HepG2 (cell line): Measurements from ENCODE around the gene PUS7. TPM values are rescaled to one million over a fixed set of nuclear protein-coding genes. Genes with fewer than 3 reads are reported as not detected.

Experiments
- CREM ChIP-seq, 2 experiments: sonication (generic) in 1 of 2; formaldehyde crosslinking in 1 of 2; IDR thresholded peaks; 2 replicates each; pipeline versions ENCODE4 v1.4.0 to v1.6.1; 2016 to 2020; ENCODE audit warnings: antibody characterized with exemption in 1 of 2, mild to moderate bottlenecking in 1 of 2, missing genetic modification reagents in 1 of 2
- EHMT2 ChIP-seq: fragments of 200-600 bp; sonication (generic); IDR thresholded peaks from 2 replicates; pipeline ENCODE4 v1.7.0; 2017; ENCODE audit warnings: antibody characterized with exemption, low read depth, low read length, borderline replicate concordance
- ETV6 ChIP-seq: sonication (generic); formaldehyde crosslinking; conservative IDR thresholded peaks from 2 replicates; pipeline ENCODE4 v1.4.0; 2020; ENCODE audit warnings: missing genetic modification reagents
- GLI4 ChIP-seq: sonication (generic); formaldehyde crosslinking; IDR thresholded peaks from 2 replicates; pipeline ENCODE4 v1.5.1; 2020; ENCODE audit warnings: missing genetic modification reagents, mild to moderate bottlenecking, moderate library complexity, borderline replicate concordance
- MEIS2 ChIP-seq: sonication (generic); formaldehyde crosslinking; IDR thresholded peaks from 2 replicates; pipeline ENCODE4 v1.9.0; 2021; ENCODE audit warnings: mild to moderate bottlenecking, missing genetic modification reagents
- MIXL1 ChIP-seq: IDR thresholded peaks from 2 replicates; pipeline ENCODE4 v1.6.1; 2016
- NFIC ChIP-seq: IDR thresholded peaks from 2 replicates; pipeline ENCODE4 v1.6.1; 2012; ENCODE audit warnings: mild to moderate bottlenecking, low read length, inconsistent platforms
- POLR2AphosphoS5 ChIP-seq: IDR thresholded peaks from 2 replicates; pipeline ENCODE4 v1.6.1; 2012; ENCODE audit warnings: low read depth, low read length
- RERE ChIP-seq: IDR thresholded peaks from 2 replicates; pipeline ENCODE4 v1.6.1; 2016; ENCODE audit warnings: low read depth, missing genetic modification reagents, missing compliant biosample characterization
- RFXANK ChIP-seq: IDR thresholded peaks from 2 replicates; pipeline ENCODE4 v1.6.1; 2016
- RNF2 ChIP-seq: fragments of 450-650 bp; conservative IDR thresholded peaks from 2 replicates; pipeline ENCODE4 v1.6.1; 2016; ENCODE audit warnings: low read depth
- SALL2 ChIP-seq: sonication (generic); formaldehyde crosslinking; IDR thresholded peaks from 2 replicates; pipeline ENCODE4 v1.8.1; 2023; ENCODE audit warnings: mild to moderate bottlenecking, missing genetic modification reagents, inconsistent platforms
- SSRP1 ChIP-seq: IDR thresholded peaks from 2 replicates; pipeline ENCODE4 v1.6.1; 2016; ENCODE audit warnings: control low read depth
- ZIK1 ChIP-seq: sonication (generic); formaldehyde crosslinking; IDR thresholded peaks from 2 replicates; pipeline ENCODE4 v1.5.0; 2020; ENCODE audit warnings: mild to moderate bottlenecking, low read depth, missing genetic modification reagents, borderline replicate concordance
- ZNF34 ChIP-seq: sonication (generic); formaldehyde crosslinking; IDR thresholded peaks from 2 replicates; pipeline ENCODE4 v1.4.0; 2020; ENCODE audit warnings: mild to moderate bottlenecking, missing genetic modification reagents, borderline replicate concordance
- ZNF552 ChIP-seq: sonication (generic); formaldehyde crosslinking; IDR thresholded peaks from 2 replicates; pipeline ENCODE4 v1.9.0; 2022; ENCODE audit warnings: missing genetic modification reagents, mild to moderate bottlenecking, borderline replicate concordance
- polyA plus RNA-seq, 8 experiments: library from polyadenylated mRNA; depleted of rRNA in 3 of 8; stranded (reverse) in 7 of 8; unstranded in 1 of 8; fragments of >200 nt; fragmentation: Illumina TruSeq in 4 of 8; extraction: Trizol in 4 of 8; gene quantifications; 2 replicates each; pipeline versions ENCODE4 v1.2.1 to v1.2.3, GENCODE V29; 2011 to 2016; ENCODE audit warnings: low read depth in 4 of 8, missing spikeins in 1 of 8, mixed read lengths in 1 of 8; ENCODE audit not compliant: insufficient read depth in 1 of 8
- total RNA-seq, 5 experiments: library from RNA; depleted of rRNA; stranded (reverse); fragments of >200 nt; fragmentation: Illumina TruSeq; extraction: Trizol; gene quantifications; 2 replicates each; pipeline ENCODE4 v1.2.3, GENCODE V29; 2016; ENCODE audit warnings: low read depth in 1 of 5
- TF ChIP-seq, protein P1 (sequence below): sonication (generic); formaldehyde crosslinking; IDR thresholded peaks from 2 replicates; pipeline ENCODE4 v1.4.0; 2020; ENCODE audit warnings: missing genetic modification reagents, borderline replicate concordance
- TF ChIP-seq, protein P2 (sequence below): IDR thresholded peaks from 2 replicates; pipeline ENCODE4 v1.6.1; 2016; ENCODE audit warnings: low read depth, borderline replicate concordance

Gene PUS7
- total and polyA plus RNA-seq, 2 of the 13 experiments (the other 11 are each of a cell fraction or from before 2014, with no cell fraction given), result 14.4 to 41.2 TPM

- TF ChIP-seq NFIC (no peak), ZIK1 (CRISPR knock-in tag) (no peak), ETV6 (CRISPR knock-in tag) (no peak; the same call in 1 of the 2 replicates), EHMT2 (no peak), ZNF552 (CRISPR knock-in tag) (no peak), RNF2 (no peak), RFXANK (CRISPR knock-in tag) (peak; percentile 20; the same call in 1 of the 2 replicates), MEIS2 (peak; percentile 79), SALL2 (CRISPR knock-in tag) (peak; percentile 81), SSRP1 (CRISPR knock-in tag) (no peak), CREM (IDR thresholded peaks at IDR 0.05) (peak; percentile 58; the same call in 1 of the 2 replicates), CREM (CRISPR knock-in tag; IDR thresholded peaks at IDR 0.05) (no peak), RERE (0 out of 2 replicates have a peak, but pooled peaks have one; percentile 54), MIXL1 (peak; percentile 76; the same call in 1 of the 2 replicates), POLR2AphosphoS5 (peak; percentile 98), GLI4 (CRISPR knock-in tag) (peak; percentile 72), ZNF34 (CRISPR knock-in tag) (peak; percentile 92; the same call in 1 of the 2 replicates)
- TF ChIP-seq, protein P1, sequence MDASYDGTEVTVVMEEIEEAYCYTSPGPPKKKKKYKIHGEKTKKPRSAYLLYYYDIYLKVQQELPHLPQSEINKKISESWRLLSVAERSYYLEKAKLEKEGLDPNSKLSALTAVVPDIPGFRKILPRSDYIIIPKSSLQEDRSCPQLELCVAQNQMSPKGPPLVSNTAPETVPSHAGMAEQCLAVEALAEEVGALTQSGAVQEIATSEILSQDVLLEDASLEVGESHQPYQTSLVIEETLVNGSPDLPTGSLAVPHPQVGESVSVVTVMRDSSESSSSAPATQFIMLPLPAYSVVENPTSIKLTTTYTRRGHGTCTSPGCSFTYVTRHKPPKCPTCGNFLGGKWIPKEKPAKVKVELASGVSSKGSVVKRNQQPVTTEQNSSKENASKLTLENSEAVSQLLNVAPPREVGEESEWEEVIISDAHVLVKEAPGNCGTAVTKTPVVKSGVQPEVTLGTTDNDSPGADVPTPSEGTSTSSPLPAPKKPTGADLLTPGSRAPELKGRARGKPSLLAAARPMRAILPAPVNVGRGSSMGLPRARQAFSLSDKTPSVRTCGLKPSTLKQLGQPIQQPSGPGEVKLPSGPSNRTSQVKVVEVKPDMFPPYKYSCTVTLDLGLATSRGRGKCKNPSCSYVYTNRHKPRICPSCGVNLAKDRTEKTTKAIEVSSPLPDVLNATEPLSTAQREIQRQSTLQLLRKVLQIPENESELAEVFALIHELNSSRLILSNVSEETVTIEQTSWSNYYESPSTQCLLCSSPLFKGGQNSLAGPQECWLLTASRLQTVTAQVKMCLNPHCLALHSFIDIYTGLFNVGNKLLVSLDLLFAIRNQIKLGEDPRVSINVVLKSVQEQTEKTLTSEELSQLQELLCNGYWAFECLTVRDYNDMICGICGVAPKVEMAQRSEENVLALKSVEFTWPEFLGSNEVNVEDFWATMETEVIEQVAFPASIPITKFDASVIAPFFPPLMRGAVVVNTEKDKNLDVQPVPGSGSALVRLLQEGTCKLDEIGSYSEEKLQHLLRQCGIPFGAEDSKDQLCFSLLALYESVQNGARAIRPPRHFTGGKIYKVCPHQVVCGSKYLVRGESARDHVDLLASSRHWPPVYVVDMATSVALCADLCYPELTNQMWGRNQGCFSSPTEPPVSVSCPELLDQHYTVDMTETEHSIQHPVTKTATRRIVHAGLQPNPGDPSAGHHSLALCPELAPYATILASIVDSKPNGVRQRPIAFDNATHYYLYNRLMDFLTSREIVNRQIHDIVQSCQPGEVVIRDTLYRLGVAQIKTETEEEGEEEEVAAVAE (CRISPR knock-in tag), result peak; percentile 49; the same call in 1 of the 2 replicates
- TF ChIP-seq, protein P2, sequence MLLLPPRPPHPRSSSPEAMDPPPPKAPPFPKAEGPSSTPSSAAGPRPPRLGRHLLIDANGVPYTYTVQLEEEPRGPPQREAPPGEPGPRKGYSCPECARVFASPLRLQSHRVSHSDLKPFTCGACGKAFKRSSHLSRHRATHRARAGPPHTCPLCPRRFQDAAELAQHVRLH, result peak; percentile 90
Measured at GRCh38 chr7:105531792-105532671, 10.0 kb upstream of the PUS7 start, which contains the start of gene RINT1 (continued).
